Right lobe of liver (tissue), 6 donors: Measurements from ENCODE around the gene ZBTB44. TPM values are rescaled to one million over a fixed set of nuclear protein-coding genes. Genes with fewer than 3 reads are reported as not detected.
A peak's percentile ranks its signal among the peaks of the same experiment; 100 is the strongest.
"Not testable (repeated sequence)": the region's sequence is repeated elsewhere in the genome, so short reads cannot be mapped to it uniquely, and the experiment has no call there.

Source experiments
- ATAC-seq, 4 donors: fragments of 200-7000 bp; cut with Tn5 transposase; one replicate each; pipeline ENCODE4 v1.9.1; 2020; ENCODE audit warnings: mild to moderate bottlenecking in 4 of 4, moderate library complexity in 4 of 4
- DNase-seq, 3 donors: peaks; one replicate each; pipeline ENCODE4 v3.0.0-alpha.2; 2020
- H3K27ac ChIP-seq, 3 donors: fragments of 200-600 bp; one replicate each; pipeline ENCODE4 v1.8.0; 2022
- H3K27me3 ChIP-seq, 2 donors: fragments of 200-600 bp; one replicate each; pipeline ENCODE4 v1.8.0; 2022
- H3K36me3 ChIP-seq, 4 donors: fragments of 200-600 bp; sonication (generic) in 1 of 4; one replicate each; pipeline versions ENCODE4 v1.5.1 to v1.8.0; 2017 to 2022; ENCODE audit warnings: control low read depth in 1 of 4
- H3K4me1 ChIP-seq, 4 donors: fragments of 200-600 bp; sonication (generic) in 1 of 4; one replicate each; pipeline versions ENCODE4 v1.5.1 to v1.8.0; 2017 to 2022; ENCODE audit warnings: control low read depth in 1 of 4
- H3K4me3 ChIP-seq, 3 donors: fragments of 200-600 bp; one replicate each; pipeline ENCODE4 v1.8.0; 2022
- H3K9me3 ChIP-seq, 4 donors: fragments of 200-600 bp; sonication (generic) in 1 of 4; one replicate each; pipeline versions ENCODE4 v1.5.1 to v1.8.0; 2017 to 2022; ENCODE audit warnings: control low read depth in 1 of 4
- POLR2A ChIP-seq: fragments of 450-650 bp; IDR thresholded peaks from one replicate; pipeline ENCODE4 v1.6.1; 2017; ENCODE audit warnings: antibody characterized with exemption, mild to moderate bottlenecking
- WGBS: methylation state at CpG from one replicate; pipeline ENCODE4 v1.1.6; 2018; ENCODE audit warnings: low coverage, low lambda C conversion rate; ENCODE audit not compliant: insufficient coverage; ENCODE audit errors: missing lambda C conversion rate; 5-methylcytosine and 5-hydroxymethylcytosine counted together
- intact Hi-C, 2 donors: fragments of 100-400 bp; cut with DNase I; formaldehyde crosslinking; loops; one replicate each; pipeline versions ENCODE4 v1.11.2 to v1.14.1; 2022
- total RNA-seq, 6 experiments: library from RNA; depleted of rRNA in 2 of 6; stranded (reverse); fragments of >200 nt in 2 of 6; fragmentation: NEBNext Ultra II Directional in 3 of 6; extraction: Animal tissue kit (Norgen Biotek cat#: 25700) in 3 of 6; gene quantifications; one replicate each; pipeline versions ENCODE4 v1.1.0 to v1.2.4, GENCODE V29; 2016 to 2023
- TF ChIP-seq, protein P1 (sequence below), 4 donors: fragments of 200-600 bp in 3 of 4; fragments of 450-650 bp in 1 of 4; IDR thresholded peaks; one replicate each; pipeline versions ENCODE4 v1.5.1 to v1.8.0; 2016 to 2022; ENCODE audit warnings: antibody characterized with exemption in 4 of 4, mild to moderate bottlenecking in 2 of 4
- donor health status: DM: no; HTN: yes; CAD: no.
- donor health status: DM: no; HTN: no; CAD: no.
- donor health status: DM: no; HTN: no; CAD: no.
- donor health status: DM: no; HTN: yes; CAD: no.
- donor health status: DM: no; HTN: yes; CAD: no.

The ZBTB44 gene
- total RNA-seq, 6 experiments from 2014 or later, result 16.3 to 22.4 (median 18.4) TPM

DNA sequence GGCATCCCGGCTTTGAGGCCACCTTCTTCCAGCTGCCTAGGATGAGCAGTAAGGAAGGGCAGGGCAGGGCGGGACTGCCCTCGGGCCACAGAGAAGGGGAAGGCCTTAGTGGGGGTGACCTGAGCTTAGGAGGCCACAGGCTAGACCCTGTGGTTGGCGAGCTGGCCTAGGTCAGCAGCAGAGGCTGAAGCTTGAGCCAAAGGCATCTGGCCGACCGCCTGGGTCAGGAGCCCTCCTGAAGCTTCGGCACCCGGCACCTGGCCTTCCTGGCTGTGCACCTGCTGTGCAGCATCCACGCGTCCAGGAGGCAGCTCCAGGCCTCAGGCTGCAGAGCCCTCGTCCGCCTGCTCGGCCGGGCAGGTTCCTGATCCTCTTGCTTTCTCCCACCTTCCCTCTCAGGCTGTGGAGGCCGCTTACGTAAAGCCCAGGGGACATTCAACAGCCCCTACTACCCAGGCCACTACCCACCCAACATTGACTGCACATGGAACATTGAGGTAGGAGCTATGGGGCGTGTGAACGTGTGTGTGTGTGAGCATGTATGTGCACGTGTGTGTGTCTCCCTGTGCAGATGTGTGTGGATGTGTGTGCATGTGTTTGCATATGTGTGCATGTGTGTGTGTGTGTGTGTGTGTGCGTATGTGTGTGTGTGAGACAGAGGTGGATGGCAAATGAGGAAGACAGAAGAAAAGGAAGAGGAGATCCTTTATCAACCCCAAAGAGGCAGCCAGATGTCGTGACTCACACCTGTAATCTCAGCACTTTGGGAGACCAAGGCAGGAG, 120.3 kb downstream of the ZBTB44 start:
- DNase-seq, result no peak
- H3K36me3 ChIP-seq, result no peaks in the 10 kb centered on the region

DNA sequence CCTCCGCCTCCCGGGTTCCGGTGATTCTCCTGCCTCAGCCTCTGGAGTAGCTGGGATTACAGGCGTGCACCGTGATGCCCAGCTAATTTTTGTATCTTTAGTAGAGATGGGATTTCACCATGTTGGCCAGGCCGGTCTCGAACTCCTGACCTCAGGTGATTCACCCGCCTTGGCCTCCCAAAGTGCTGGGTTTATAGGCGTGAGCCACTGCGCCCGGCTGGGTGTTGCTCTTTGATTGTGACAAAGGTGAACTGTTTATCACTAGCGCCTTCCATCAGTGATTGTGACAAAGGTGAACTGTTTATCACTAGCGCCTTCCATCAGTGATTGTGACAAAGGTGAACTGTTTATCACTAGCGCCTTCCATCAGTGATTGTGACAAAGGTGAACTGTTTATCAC, 121.2 kb downstream of the ZBTB44 start:
- H3K27me3 ChIP-seq, H3K4me3 ChIP-seq, ATAC-seq, H3K27ac ChIP-seq, intact Hi-C loops, H3K36me3 ChIP-seq, H3K9me3 ChIP-seq, DNase-seq: not testable (repeated sequence)
- H3K4me1 ChIP-seq, result peaks cover 0 to 16% (median 5%) of the 10 kb centered on the region in 4 donors
- WGBS, result 76% methylated on average over 7 of the region's 14 CpGs

More for the DNA sequence above, 120.3 kb downstream of the ZBTB44 start:
- H3K27me3 ChIP-seq, result no peaks in the 10 kb centered on the region
- TF ChIP-seq, protein P1, sequence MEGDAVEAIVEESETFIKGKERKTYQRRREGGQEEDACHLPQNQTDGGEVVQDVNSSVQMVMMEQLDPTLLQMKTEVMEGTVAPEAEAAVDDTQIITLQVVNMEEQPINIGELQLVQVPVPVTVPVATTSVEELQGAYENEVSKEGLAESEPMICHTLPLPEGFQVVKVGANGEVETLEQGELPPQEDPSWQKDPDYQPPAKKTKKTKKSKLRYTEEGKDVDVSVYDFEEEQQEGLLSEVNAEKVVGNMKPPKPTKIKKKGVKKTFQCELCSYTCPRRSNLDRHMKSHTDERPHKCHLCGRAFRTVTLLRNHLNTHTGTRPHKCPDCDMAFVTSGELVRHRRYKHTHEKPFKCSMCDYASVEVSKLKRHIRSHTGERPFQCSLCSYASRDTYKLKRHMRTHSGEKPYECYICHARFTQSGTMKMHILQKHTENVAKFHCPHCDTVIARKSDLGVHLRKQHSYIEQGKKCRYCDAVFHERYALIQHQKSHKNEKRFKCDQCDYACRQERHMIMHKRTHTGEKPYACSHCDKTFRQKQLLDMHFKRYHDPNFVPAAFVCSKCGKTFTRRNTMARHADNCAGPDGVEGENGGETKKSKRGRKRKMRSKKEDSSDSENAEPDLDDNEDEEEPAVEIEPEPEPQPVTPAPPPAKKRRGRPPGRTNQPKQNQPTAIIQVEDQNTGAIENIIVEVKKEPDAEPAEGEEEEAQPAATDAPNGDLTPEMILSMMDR (IDR thresholded peaks at IDR 0.05), result no peak
- TF ChIP-seq POLR2A, result no peak
- ATAC-seq, result no peak
- H3K4me3 ChIP-seq, result no peak overlapping the region
- no peak overlapping the region for H3K27ac ChIP-seq
- H3K4me1 ChIP-seq, result peaks cover 0 to 15% (median 5%) of the 10 kb centered on the region in 4 donors
- intact Hi-C loops, result no loop called here
- WGBS, result 78% methylated on average over 9 of the region's 21 CpGs
- no peaks in the 10 kb centered on the region for H3K9me3 ChIP-seq

DNA sequence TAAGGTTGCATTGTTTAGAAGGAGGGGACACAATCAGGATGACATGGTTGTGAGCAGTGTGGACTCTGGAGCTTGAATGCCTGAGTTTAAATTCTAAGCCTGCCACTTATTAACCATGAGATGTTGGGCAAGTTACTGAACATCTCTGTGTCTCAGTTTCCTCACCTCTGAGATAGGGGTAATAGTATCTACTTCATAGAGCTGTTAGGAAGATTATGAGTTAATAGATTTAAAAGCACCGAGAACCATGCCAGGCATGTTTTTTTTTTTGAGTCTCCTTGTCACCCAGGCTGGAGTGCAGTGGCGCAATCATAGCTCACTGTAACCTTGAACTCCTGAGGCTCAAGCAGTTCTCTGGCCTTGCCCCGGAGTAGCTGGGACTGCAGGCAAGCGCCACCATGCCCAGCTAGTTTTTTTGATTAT, 121.9 kb downstream of the ZBTB44 start:
- WGBS, result 27% methylated on average over 4 of the region's 4 CpGs
- TF ChIP-seq POLR2A, result no peak
- TF ChIP-seq, protein P1 (IDR thresholded peaks at IDR 0.05), result no peak
- Histone ChIP-seq H3K27ac (peak overlapping the region in 1 of 3 donors; percentile 36), H3K36me3 (no peaks in the 10 kb centered on the region), H3K4me3 (no peak overlapping the region), H3K4me1 (peaks cover 0 to 16% (median 5%) of the 10 kb centered on the region in 4 donors), H3K9me3 (no peaks in the 10 kb centered on the region), H3K27me3 (no peaks in the 10 kb centered on the region)
- ATAC-seq, result peak; percentile 66 to 82 (median 79)
- DNase-seq, result no peak
- intact Hi-C loops, result no loop called here

DNA sequence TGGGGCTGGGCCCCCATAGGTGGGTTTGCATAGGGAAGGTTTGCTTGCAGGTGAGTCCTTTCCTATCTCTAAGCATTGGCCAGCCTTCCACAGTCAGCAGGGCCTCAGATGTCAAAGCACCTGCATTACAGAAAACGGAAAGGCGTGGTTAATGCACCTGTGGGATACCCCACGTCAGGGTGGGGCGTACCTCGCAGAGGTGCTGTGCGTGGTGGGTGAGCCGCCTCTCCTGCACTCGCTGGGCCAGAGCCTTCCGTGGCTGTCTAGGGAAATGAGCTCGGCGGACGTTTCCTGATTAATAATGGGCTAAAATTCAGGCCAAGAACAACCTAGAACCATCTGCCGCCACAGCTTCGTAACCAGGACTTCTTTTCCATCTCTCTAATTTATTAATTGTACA, 122.8 kb downstream of the ZBTB44 start:
- Histone ChIP-seq H3K36me3 (no peaks in the 10 kb centered on the region), H3K27me3 (no peaks in the 10 kb centered on the region), H3K9me3 (no peaks in the 10 kb centered on the region), H3K4me3 (no peak overlapping the region), H3K27ac (peak overlapping the region in 1 of 3 donors; percentile 18), H3K4me1 (peaks cover 0 to 16% (median 5%) of the 10 kb centered on the region in 4 donors)
- intact Hi-C loops, result no loop called here
- DNase-seq (no peak), ATAC-seq (no peak)
- WGBS, result 93% methylated on average over 3 of the region's 14 CpGs
- TF ChIP-seq POLR2A, result no peak
- TF ChIP-seq, protein P1 (IDR thresholded peaks at IDR 0.05), result no peak

DNA sequence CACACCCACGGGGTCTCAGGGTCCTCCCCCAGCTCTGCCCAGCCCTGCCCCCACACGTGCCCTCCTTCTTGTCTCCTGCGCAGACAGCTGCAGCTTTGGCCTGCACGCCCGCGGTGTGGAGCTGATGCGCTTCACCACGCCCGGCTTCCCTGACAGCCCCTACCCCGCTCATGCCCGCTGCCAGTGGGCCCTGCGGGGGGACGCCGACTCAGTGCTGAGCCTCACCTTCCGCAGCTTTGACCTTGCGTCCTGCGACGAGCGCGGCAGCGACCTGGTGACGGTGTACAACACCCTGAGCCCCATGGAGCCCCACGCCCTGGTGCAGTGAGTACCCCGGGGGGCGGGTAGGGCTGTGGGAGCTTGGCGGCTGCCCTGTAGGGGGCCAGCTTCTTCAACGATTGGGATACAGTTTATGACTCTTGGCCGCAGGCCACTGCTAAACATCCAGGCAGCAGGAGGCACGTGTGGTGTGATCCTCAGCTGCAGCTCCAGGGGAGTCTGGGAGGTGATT, 124.3 kb downstream of the ZBTB44 start:
- no peak overlapping the region for H3K27ac ChIP-seq

More for the DNA sequence above, 124.3 kb downstream of the ZBTB44 start:
- 74% methylated on average over 3 of the region's 29 CpGs for WGBS
- Histone ChIP-seq H3K4me3 (no peak overlapping the region), H3K4me1 (peaks cover 0 to 16% (median 5%) of the 10 kb centered on the region in 4 donors), H3K27me3 (no peaks in the 10 kb centered on the region), H3K9me3 (no peaks in the 10 kb centered on the region), H3K36me3 (no peaks in the 10 kb centered on the region)
- DNase-seq (no peak), ATAC-seq (no peak)
- TF ChIP-seq POLR2A, result no peak
- TF ChIP-seq, protein P1 (IDR thresholded peaks at IDR 0.05), result no peak
- intact Hi-C loops, result no loop called here
